ENCODE results near the gene MTR.
"Not testable (repeated sequence)": the region's sequence is repeated elsewhere in the genome, so short reads cannot be mapped to it uniquely, and the experiment has no call there.

Gene MTR

GRCh38 chr1:236911047-236911446, 116.0 kb downstream of the MTR start:
- H3K4me1 Mint-ChIP-seq (ENCODE audit: low read depth); H3K27ac Mint-ChIP-seq; H3K27me3 Mint-ChIP-seq; H3K36me3 Mint-ChIP-seq (ENCODE audit: low read depth); H3K4me3 Mint-ChIP-seq: not testable (repeated sequence)
- H3K9me3 Mint-ChIP-seq = peaks cover 15% of the 10 kb centered on the region

GRCh38 chr1:236913371-236914037, 118.4 kb downstream of the MTR start:
- H3K9me3 Mint-ChIP-seq = peaks cover 23% of the 10 kb centered on the region
- H3K4me1 Mint-ChIP-seq (ENCODE audit: low read depth) = peaks cover 6% of the 10 kb centered on the region
- H3K27me3 Mint-ChIP-seq = no peaks in the 10 kb centered on the region
- no peak overlapping the region for H3K4me3 Mint-ChIP-seq
- peaks cover 23% of the 10 kb centered on the region for H3K36me3 Mint-ChIP-seq (ENCODE audit: low read depth)
- H3K27ac Mint-ChIP-seq = no peak overlapping the region

- Mint-ChIP-seq H3K27me3 (no peaks in the 10 kb centered on the region), H3K9me3 (peaks cover 18% of the 10 kb centered on the region), H3K4me3 (no peak overlapping the region)
These were observed 119.3 kb downstream of the MTR start for GRCh38 chr1:236914375-236914774.

GRCh38 chr1:236916131-236916800, 121.2 kb downstream of the MTR start:
- Mint-ChIP-seq H3K27me3 (no peaks in the 10 kb centered on the region), H3K27ac (no peak overlapping the region), H3K9me3 (peaks cover 17% of the 10 kb centered on the region), H3K36me3 (ENCODE audit: low read depth) (peaks cover 23% of the 10 kb centered on the region), H3K4me3 (no peak overlapping the region), H3K4me1 (ENCODE audit: low read depth) (peaks cover 6% of the 10 kb centered on the region)

More at GRCh38 chr1:236914375-236914774, 119.3 kb downstream of the MTR start:
- Mint-ChIP-seq H3K27ac (no peak overlapping the region), H3K36me3 (ENCODE audit: low read depth) (peaks cover 23% of the 10 kb centered on the region), H3K4me1 (ENCODE audit: low read depth) (peaks cover 6% of the 10 kb centered on the region)

GRCh38 chr1:236917448-236917847, 122.4 kb downstream of the MTR start:
- H3K36me3 Mint-ChIP-seq (ENCODE audit: low read depth) = peaks cover 23% of the 10 kb centered on the region
- H3K4me1 Mint-ChIP-seq (ENCODE audit: low read depth) = peaks cover 6% of the 10 kb centered on the region
- no peak overlapping the region for H3K27ac Mint-ChIP-seq
- H3K27me3 Mint-ChIP-seq = no peaks in the 10 kb centered on the region
- peaks cover 22% of the 10 kb centered on the region for H3K9me3 Mint-ChIP-seq
- H3K4me3 Mint-ChIP-seq = no peak overlapping the region

- no peak overlapping the region for H3K4me3 Mint-ChIP-seq
- H3K27ac Mint-ChIP-seq = no peak overlapping the region
- peaks cover 18% of the 10 kb centered on the region for H3K9me3 Mint-ChIP-seq
- no peaks in the 10 kb centered on the region for H3K4me1 Mint-ChIP-seq (ENCODE audit: low read depth)
- H3K36me3 Mint-ChIP-seq (ENCODE audit: low read depth) = peaks cover 18% of the 10 kb centered on the region
- no peaks in the 10 kb centered on the region for H3K27me3 Mint-ChIP-seq
These were observed 125.3 kb downstream of the MTR start for GRCh38 chr1:236920286-236920894.

GRCh38 chr1:236921610-236922009, 126.5 kb downstream of the MTR start:
- H3K27ac Mint-ChIP-seq = no peak overlapping the region
- no peaks in the 10 kb centered on the region for H3K4me1 Mint-ChIP-seq (ENCODE audit: low read depth)

GRCh38 chr1:236922190-236922589, 127.1 kb downstream of the MTR start:
- H3K36me3 Mint-ChIP-seq (ENCODE audit: low read depth) = peaks cover 2% of the 10 kb centered on the region
- H3K27ac Mint-ChIP-seq = no peak overlapping the region
- H3K27me3 Mint-ChIP-seq = peaks cover 5% of the 10 kb centered on the region
- no peak overlapping the region for H3K4me3 Mint-ChIP-seq
- peaks cover 14% of the 10 kb centered on the region for H3K9me3 Mint-ChIP-seq
- no peaks in the 10 kb centered on the region for H3K4me1 Mint-ChIP-seq (ENCODE audit: low read depth)

More at GRCh38 chr1:236921610-236922009, 126.5 kb downstream of the MTR start:
- Mint-ChIP-seq H3K27me3 (peaks cover 5% of the 10 kb centered on the region), H3K36me3 (ENCODE audit: low read depth) (peaks cover 8% of the 10 kb centered on the region), H3K9me3 (peaks cover 18% of the 10 kb centered on the region), H3K4me3 (no peak overlapping the region)

GRCh38 chr1:236925386-236925785, 130.3 kb downstream of the MTR start:
- Mint-ChIP-seq H3K4me3 (no peak overlapping the region), H3K4me1 (ENCODE audit: low read depth) (no peaks in the 10 kb centered on the region), H3K27me3 (peaks cover 8% of the 10 kb centered on the region), H3K9me3 (peaks cover 14% of the 10 kb centered on the region), H3K27ac (no peak overlapping the region), H3K36me3 (ENCODE audit: low read depth) (no peaks in the 10 kb centered on the region)

GRCh38 chr1:236930503-236930902, 135.4 kb downstream of the MTR start:
- peaks cover 17% of the 10 kb centered on the region for H3K9me3 Mint-ChIP-seq
- no peaks in the 10 kb centered on the region for H3K4me1 Mint-ChIP-seq (ENCODE audit: low read depth)
- H3K36me3 Mint-ChIP-seq (ENCODE audit: low read depth) = no peaks in the 10 kb centered on the region
- H3K27me3 Mint-ChIP-seq = peaks cover 8% of the 10 kb centered on the region
- H3K27ac Mint-ChIP-seq = no peak overlapping the region
- no peak overlapping the region for H3K4me3 Mint-ChIP-seq

GRCh38 chr1:236938760-236939159, 143.7 kb downstream of the MTR start:
- Mint-ChIP-seq H3K27me3 (peaks cover 5% of the 10 kb centered on the region), H3K4me1 (ENCODE audit: low read depth) (no peaks in the 10 kb centered on the region)

GRCh38 chr1:236942431-236942830, 147.3 kb downstream of the MTR start:
- peaks cover 6% of the 10 kb centered on the region for H3K27me3 Mint-ChIP-seq
- no peaks in the 10 kb centered on the region for H3K36me3 Mint-ChIP-seq (ENCODE audit: low read depth)
- peaks cover 5% of the 10 kb centered on the region for H3K9me3 Mint-ChIP-seq
- H3K4me3 Mint-ChIP-seq = no peak overlapping the region
- H3K27ac Mint-ChIP-seq = no peak overlapping the region
- H3K4me1 Mint-ChIP-seq (ENCODE audit: low read depth) = no peaks in the 10 kb centered on the region

More at GRCh38 chr1:236938760-236939159, 143.7 kb downstream of the MTR start:
- Mint-ChIP-seq H3K4me3 (no peak overlapping the region), H3K9me3 (peaks cover 5% of the 10 kb centered on the region), H3K27ac (no peak overlapping the region), H3K36me3 (ENCODE audit: low read depth) (no peaks in the 10 kb centered on the region)

GRCh38 chr1:236944556-236944955, 149.5 kb downstream of the MTR start:
- Mint-ChIP-seq H3K27me3 (peaks cover 4% of the 10 kb centered on the region), H3K36me3 (ENCODE audit: low read depth) (no peaks in the 10 kb centered on the region), H3K4me1 (ENCODE audit: low read depth) (no peaks in the 10 kb centered on the region), H3K9me3 (peaks cover 5% of the 10 kb centered on the region), H3K27ac (no peak overlapping the region), H3K4me3 (no peak overlapping the region)

GRCh38 chr1:236945002-236945401, 149.9 kb downstream of the MTR start:
- no peak overlapping the region for H3K27ac Mint-ChIP-seq

GRCh38 chr1:236947794-236948193, 152.7 kb downstream of the MTR start:
- H3K4me3 Mint-ChIP-seq = no peak overlapping the region
- no peak overlapping the region for H3K27ac Mint-ChIP-seq
- no peaks in the 10 kb centered on the region for H3K4me1 Mint-ChIP-seq (ENCODE audit: low read depth)
- H3K27me3 Mint-ChIP-seq = peaks cover 13% of the 10 kb centered on the region
- peaks cover 5% of the 10 kb centered on the region for H3K9me3 Mint-ChIP-seq
- H3K36me3 Mint-ChIP-seq (ENCODE audit: low read depth) = no peaks in the 10 kb centered on the region

More at GRCh38 chr1:236945002-236945401, 149.9 kb downstream of the MTR start:
- Mint-ChIP-seq H3K4me1 (ENCODE audit: low read depth) (no peaks in the 10 kb centered on the region), H3K36me3 (ENCODE audit: low read depth) (no peaks in the 10 kb centered on the region), H3K27me3 (peaks cover 4% of the 10 kb centered on the region), H3K9me3 (peaks cover 5% of the 10 kb centered on the region), H3K4me3 (no peak overlapping the region)

Measured in stimulated activated naive CD8-positive, alpha-beta T cell treated with anti-CD3 and anti-CD28 coated beads, Interleukin-15, Interleukin-2, amounts not matched to agents 100 ng/mL and 50 ng/mL, for 24 hours (primary cell).